Liver (tissue), 3 donors: ENCODE data around the gene ERAL1.

Experiments
- CTCF ChIP-seq: fragments of 150-350 bp; IDR thresholded peaks from 2 replicates; pipeline ENCODE4 v1.5.1; 2017; ENCODE audit warnings: improper control_type of control experiment, low read depth, low read length; ENCODE audit not compliant: missing input control
- EGR1 ChIP-seq, 2 donors: IDR thresholded peaks; 2 replicates each; pipeline ENCODE4 v1.6.1; 2016 to 2018; ENCODE audit warnings: antibody characterized with exemption in 2 of 2, low read depth in 2 of 2
- FOXA1 ChIP-seq: IDR thresholded peaks from 2 replicates; pipeline ENCODE4 v1.6.1; 2016; ENCODE audit warnings: antibody characterized with exemption
- GABPA ChIP-seq, 2 donors: IDR thresholded peaks in 1 of 2; conservative IDR thresholded peaks in 1 of 2; 2 replicates each; pipeline ENCODE4 v1.6.1; 2016; ENCODE audit warnings: antibody characterized with exemption in 2 of 2, mild to moderate bottlenecking in 1 of 2, moderate library complexity in 1 of 2
- HNF4G ChIP-seq: IDR thresholded peaks from 2 replicates; pipeline ENCODE4 v1.6.1; 2016; ENCODE audit warnings: antibody characterized with exemption
- JUND ChIP-seq, 2 donors: IDR thresholded peaks; 2 replicates each; pipeline ENCODE4 v1.6.1; 2016; ENCODE audit warnings: antibody characterized with exemption in 2 of 2
- RAD21 ChIP-seq, 2 donors: IDR thresholded peaks; 2 replicates each; pipeline ENCODE4 v1.6.1; 2016; ENCODE audit warnings: antibody characterized with exemption in 2 of 2, mild to moderate bottlenecking in 2 of 2
- RXRA ChIP-seq, 2 donors: IDR thresholded peaks; 2 replicates each; pipeline ENCODE4 v1.6.1; 2017 to 2018; ENCODE audit warnings: antibody characterized with exemption in 2 of 2, mild to moderate bottlenecking in 1 of 2
- TAF1 ChIP-seq: conservative IDR thresholded peaks from 2 replicates; pipeline ENCODE4 v1.6.1; 2016; ENCODE audit warnings: antibody characterized with exemption, mild to moderate bottlenecking
- YY1 ChIP-seq: IDR thresholded peaks from 2 replicates; pipeline ENCODE4 v1.6.1; 2016; ENCODE audit warnings: antibody characterized with exemption, mild to moderate bottlenecking
- TF ChIP-seq, protein P1 (sequence below): IDR thresholded peaks from 2 replicates; pipeline ENCODE4 v1.6.1; 2016; ENCODE audit warnings: antibody characterized with exemption
- TF ChIP-seq, protein P2 (sequence below): IDR thresholded peaks from 2 replicates; pipeline ENCODE4 v1.6.1; 2016; ENCODE audit warnings: antibody characterized with exemption, mild to moderate bottlenecking
- donor health status: healthy.
- donor health status: healthy.

DNA sequence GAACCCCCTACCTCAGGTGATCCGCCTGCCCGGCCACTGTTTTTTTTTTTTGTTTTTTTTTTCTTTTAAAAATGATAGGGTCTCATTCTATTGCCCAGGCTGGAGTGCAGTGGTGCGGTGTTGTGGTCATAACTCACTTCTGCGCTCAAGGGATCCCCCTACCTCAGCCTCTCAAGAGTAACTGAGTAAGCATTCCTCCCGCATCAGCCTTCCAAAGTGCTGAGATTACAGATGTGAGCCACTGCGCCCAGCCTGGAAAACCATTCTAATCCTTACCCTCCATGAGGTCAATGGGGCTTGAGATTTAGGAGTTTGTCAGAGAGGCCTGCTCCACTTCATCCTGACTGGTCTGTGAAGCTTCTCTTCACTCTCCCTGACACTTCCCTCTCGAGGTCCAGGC lies 12.5 kb downstream of the ERAL1 start:
- TF ChIP-seq CTCF = no peak
- TF ChIP-seq, protein P1, sequence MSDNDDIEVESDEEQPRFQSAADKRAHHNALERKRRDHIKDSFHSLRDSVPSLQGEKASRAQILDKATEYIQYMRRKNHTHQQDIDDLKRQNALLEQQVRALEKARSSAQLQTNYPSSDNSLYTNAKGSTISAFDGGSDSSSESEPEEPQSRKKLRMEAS = no peak
- TF ChIP-seq GABPA (IDR thresholded peaks at IDR 0.05 in 1 of 2, conservative IDR thresholded peaks at IDR 0.05 in 1 of 2) = no peak
- no peak for TF ChIP-seq RAD21 (IDR thresholded peaks at IDR 0.05)
- TF ChIP-seq JUND (IDR thresholded peaks at IDR 0.05) = no peak
- no peak for TF ChIP-seq TAF1
- no peak for TF ChIP-seq HNF4G
- no peak for TF ChIP-seq YY1
- TF ChIP-seq, protein P2, sequence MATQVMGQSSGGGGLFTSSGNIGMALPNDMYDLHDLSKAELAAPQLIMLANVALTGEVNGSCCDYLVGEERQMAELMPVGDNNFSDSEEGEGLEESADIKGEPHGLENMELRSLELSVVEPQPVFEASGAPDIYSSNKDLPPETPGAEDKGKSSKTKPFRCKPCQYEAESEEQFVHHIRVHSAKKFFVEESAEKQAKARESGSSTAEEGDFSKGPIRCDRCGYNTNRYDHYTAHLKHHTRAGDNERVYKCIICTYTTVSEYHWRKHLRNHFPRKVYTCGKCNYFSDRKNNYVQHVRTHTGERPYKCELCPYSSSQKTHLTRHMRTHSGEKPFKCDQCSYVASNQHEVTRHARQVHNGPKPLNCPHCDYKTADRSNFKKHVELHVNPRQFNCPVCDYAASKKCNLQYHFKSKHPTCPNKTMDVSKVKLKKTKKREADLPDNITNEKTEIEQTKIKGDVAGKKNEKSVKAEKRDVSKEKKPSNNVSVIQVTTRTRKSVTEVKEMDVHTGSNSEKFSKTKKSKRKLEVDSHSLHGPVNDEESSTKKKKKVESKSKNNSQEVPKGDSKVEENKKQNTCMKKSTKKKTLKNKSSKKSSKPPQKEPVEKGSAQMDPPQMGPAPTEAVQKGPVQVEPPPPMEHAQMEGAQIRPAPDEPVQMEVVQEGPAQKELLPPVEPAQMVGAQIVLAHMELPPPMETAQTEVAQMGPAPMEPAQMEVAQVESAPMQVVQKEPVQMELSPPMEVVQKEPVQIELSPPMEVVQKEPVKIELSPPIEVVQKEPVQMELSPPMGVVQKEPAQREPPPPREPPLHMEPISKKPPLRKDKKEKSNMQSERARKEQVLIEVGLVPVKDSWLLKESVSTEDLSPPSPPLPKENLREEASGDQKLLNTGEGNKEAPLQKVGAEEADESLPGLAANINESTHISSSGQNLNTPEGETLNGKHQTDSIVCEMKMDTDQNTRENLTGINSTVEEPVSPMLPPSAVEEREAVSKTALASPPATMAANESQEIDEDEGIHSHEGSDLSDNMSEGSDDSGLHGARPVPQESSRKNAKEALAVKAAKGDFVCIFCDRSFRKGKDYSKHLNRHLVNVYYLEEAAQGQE = no peak
- no peak for TF ChIP-seq EGR1 (IDR thresholded peaks at IDR 0.05; ENCODE audit: low read depth in 2 of 2)
- TF ChIP-seq RXRA (IDR thresholded peaks at IDR 0.05) = no peak
- no peak for TF ChIP-seq FOXA1
